22Rv1 (cell line): Measurements from ENCODE around the gene CLTA.

Experiments used
- ZFX ChIP-seq: fragments of 450-650 bp; IDR thresholded peaks from 2 replicates; pipeline ENCODE4 v1.6.1; 2017; ENCODE audit warnings: antibody characterized with exemption, borderline replicate concordance
- TF ChIP-seq, protein P1 (sequence below): fragments of 450-650 bp; IDR thresholded peaks from 2 replicates; pipeline ENCODE4 v1.5.1; 2017; ENCODE audit warnings: mild to moderate bottlenecking

DNA sequence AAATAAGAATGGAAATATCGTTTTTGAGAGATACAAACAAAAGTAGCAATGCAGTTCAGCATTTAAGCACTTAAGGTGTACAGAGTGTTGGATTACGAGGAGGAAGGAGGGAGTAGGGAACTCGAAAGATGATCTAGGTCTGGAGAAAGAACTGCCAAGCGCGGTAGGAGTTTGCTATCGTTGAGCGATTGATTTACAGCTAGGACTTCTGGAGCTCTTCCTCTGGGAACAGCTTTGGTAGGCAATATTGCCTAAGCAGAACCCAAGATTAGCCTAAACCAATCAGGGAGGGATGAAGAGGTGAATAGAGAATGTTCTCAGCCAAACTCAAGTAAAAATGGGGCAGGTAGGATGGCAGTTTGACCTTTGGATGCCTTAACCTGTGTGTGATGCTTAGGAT lies 965 bp downstream of the CLTA start:
- TF ChIP-seq, protein P1, sequence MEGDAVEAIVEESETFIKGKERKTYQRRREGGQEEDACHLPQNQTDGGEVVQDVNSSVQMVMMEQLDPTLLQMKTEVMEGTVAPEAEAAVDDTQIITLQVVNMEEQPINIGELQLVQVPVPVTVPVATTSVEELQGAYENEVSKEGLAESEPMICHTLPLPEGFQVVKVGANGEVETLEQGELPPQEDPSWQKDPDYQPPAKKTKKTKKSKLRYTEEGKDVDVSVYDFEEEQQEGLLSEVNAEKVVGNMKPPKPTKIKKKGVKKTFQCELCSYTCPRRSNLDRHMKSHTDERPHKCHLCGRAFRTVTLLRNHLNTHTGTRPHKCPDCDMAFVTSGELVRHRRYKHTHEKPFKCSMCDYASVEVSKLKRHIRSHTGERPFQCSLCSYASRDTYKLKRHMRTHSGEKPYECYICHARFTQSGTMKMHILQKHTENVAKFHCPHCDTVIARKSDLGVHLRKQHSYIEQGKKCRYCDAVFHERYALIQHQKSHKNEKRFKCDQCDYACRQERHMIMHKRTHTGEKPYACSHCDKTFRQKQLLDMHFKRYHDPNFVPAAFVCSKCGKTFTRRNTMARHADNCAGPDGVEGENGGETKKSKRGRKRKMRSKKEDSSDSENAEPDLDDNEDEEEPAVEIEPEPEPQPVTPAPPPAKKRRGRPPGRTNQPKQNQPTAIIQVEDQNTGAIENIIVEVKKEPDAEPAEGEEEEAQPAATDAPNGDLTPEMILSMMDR = no peak
- TF ChIP-seq ZFX = no peak
